Smooth muscle cell (in vitro differentiated cells): ENCODE measurements around the gene EXOC4. TPM values are rescaled to one million over a fixed set of nuclear protein-coding genes. Genes with fewer than 3 reads are reported as not detected.
A peak's percentile ranks its signal among the peaks of the same experiment; 100 is the strongest.

Source experiments
- DNase-seq: peaks from one replicate; lab custom pipeline; 2025; ENCODE audit not compliant: unreplicated experiment; lab: John Stamatoyannopoulos, UW
- H2AFZ ChIP-seq: fragments of 200-600 bp; sonication (generic); 2 replicates; pipeline ENCODE4 v1.6.0; 2016; ENCODE audit warnings: antibody characterized with exemption, low read depth, mild to moderate bottlenecking
- H3F3A ChIP-seq: fragments of 200-600 bp; sonication (generic); 2 replicates; pipeline ENCODE4 v1.6.0; 2017; ENCODE audit warnings: antibody characterized with exemption, low read depth
- H3K27ac ChIP-seq: fragments of 200-600 bp; sonication (generic); 2 replicates; pipeline ENCODE4 v1.5.1; 2016; ENCODE audit warnings: low read depth, mild to moderate bottlenecking
- H3K27me3 ChIP-seq: fragments of 200-600 bp; sonication (generic); 2 replicates; pipeline ENCODE4 v1.6.1; 2016; ENCODE audit warnings: low read depth, mild to moderate bottlenecking
- H3K36me3 ChIP-seq: fragments of 200-600 bp; sonication (generic); 2 replicates; pipeline ENCODE4 v1.5.1; 2016; ENCODE audit warnings: low read depth
- H3K4me1 ChIP-seq: fragments of 200-600 bp; sonication (generic); 2 replicates; pipeline ENCODE4 v1.5.1; 2016; ENCODE audit warnings: low read depth
- H3K4me2 ChIP-seq: fragments of 200-600 bp; sonication (generic); 2 replicates; pipeline ENCODE4 v1.6.0; 2016; ENCODE audit warnings: mild to moderate bottlenecking
- H3K4me3 ChIP-seq: fragments of 200-600 bp; sonication (generic); 2 replicates; pipeline ENCODE4 v1.5.1; 2016; ENCODE audit warnings: mild to moderate bottlenecking
- H3K79me2 ChIP-seq: fragments of 200-600 bp; sonication (generic); 2 replicates; pipeline ENCODE4 v1.6.0; 2016; ENCODE audit warnings: low read depth, mild to moderate bottlenecking
- H3K9ac ChIP-seq: fragments of 200-600 bp; sonication (generic); 2 replicates; pipeline ENCODE4 v1.6.0; 2016; ENCODE audit warnings: low read depth
- H3K9me3 ChIP-seq: fragments of 200-600 bp; sonication (generic); replicated peaks from 2 replicates; pipeline ENCODE4 v1.5.1; 2016; ENCODE audit warnings: low read depth
- H4K20me1 ChIP-seq: fragments of 200-600 bp; sonication (generic); 2 replicates; pipeline ENCODE4 v1.6.0; 2016; ENCODE audit warnings: low read depth
- WGBS: methylation state at CpG from one replicate; pipeline ENCODE4 v1.1.7; 2016; ENCODE audit warnings: low lambda C conversion rate; 5-methylcytosine and 5-hydroxymethylcytosine counted together
- polyA plus RNA-seq: library from polyadenylated mRNA; unstranded; fragments of >200 nt; fragmentation: Nextera tagmentation; extraction: Ambion mirVana; gene quantifications from 2 replicates; pipeline ENCODE4 v1.2.1, GENCODE V29; 2016
- total RNA-seq: library from RNA; depleted of rRNA; stranded (reverse); fragments of >200 nt; gene quantifications from 2 replicates; pipeline ENCODE4 v1.2.3, GENCODE V29; 2014
- TF ChIP-seq, protein P1 (sequence below): fragments of 200-600 bp; sonication (generic); IDR thresholded peaks from 2 replicates; pipeline ENCODE4 v1.5.1; 2017; ENCODE audit warnings: borderline replicate concordance, mild to moderate bottlenecking, antibody characterized with exemption; ENCODE audit not compliant: insufficient read depth, poor library complexity, severe bottlenecking

Gene EXOC4
- total and polyA plus RNA-seq, 2 experiments from 2014 or later: 21.5 to 47.1 TPM

- Histone ChIP-seq H2AFZ (no peak overlapping the region), H3K27me3 (no peaks in the 10 kb centered on the region), H3K4me2 (no peak overlapping the region), H3K9ac (no peak overlapping the region), H3K4me1 (peaks cover 8% of the 10 kb centered on the region), H3K36me3 (no peaks in the 10 kb centered on the region), H3K27ac (no peak overlapping the region), H3F3A (no peaks in the 10 kb centered on the region), H3K4me3 (no peak overlapping the region), H4K20me1 (no peaks in the 10 kb centered on the region), H3K9me3 (no peaks in the 10 kb centered on the region), H3K79me2 (no peaks in the 10 kb centered on the region)
- 2% methylated on average over 1 of the region's 1 CpG for WGBS
- DNase-seq: no peak
- TF ChIP-seq, protein P1, sequence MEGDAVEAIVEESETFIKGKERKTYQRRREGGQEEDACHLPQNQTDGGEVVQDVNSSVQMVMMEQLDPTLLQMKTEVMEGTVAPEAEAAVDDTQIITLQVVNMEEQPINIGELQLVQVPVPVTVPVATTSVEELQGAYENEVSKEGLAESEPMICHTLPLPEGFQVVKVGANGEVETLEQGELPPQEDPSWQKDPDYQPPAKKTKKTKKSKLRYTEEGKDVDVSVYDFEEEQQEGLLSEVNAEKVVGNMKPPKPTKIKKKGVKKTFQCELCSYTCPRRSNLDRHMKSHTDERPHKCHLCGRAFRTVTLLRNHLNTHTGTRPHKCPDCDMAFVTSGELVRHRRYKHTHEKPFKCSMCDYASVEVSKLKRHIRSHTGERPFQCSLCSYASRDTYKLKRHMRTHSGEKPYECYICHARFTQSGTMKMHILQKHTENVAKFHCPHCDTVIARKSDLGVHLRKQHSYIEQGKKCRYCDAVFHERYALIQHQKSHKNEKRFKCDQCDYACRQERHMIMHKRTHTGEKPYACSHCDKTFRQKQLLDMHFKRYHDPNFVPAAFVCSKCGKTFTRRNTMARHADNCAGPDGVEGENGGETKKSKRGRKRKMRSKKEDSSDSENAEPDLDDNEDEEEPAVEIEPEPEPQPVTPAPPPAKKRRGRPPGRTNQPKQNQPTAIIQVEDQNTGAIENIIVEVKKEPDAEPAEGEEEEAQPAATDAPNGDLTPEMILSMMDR: no peak
These were observed 679.7 kb downstream of the EXOC4 start for GRCh38 chr7:133932591-133932990.

DNA sequence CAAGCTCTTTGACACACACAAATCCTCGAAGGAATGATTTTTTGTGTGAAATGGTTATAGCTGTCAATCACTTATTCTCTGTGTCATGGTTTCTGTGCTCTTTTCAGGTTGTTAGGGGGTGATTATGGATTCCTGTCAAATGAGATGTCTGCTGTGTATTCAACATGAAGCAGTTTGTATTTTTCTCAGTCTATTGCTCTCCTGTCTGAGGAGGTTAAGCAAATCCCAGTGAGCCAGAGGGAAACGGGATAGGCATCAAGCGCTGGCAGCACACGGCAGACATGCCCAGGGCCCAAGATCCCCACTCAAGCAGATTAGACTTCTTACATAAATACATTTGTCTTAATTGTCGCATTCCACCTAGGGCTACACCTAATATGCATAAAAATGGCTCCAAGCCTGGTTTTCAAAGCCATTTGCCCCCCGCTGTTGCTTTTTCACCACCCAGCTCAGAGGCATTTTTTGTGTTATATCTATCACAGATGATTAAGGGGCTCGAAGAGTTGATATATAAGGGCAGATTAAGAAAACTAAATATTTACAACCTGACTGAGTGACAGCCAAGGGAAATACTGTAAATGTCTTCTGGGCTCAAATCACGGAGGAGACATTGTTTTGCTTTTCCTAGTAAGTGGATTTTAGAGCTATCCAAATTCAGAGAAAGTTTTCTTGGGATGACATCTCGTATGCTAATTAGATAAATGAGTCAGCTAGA lies 681.5 kb downstream of the EXOC4 start:
- no peak overlapping the region for H2AFZ ChIP-seq
- H3K79me2 ChIP-seq: no peaks in the 10 kb centered on the region
- H3K4me3 ChIP-seq: no peak overlapping the region
- DNase-seq: no peak
- TF ChIP-seq, protein P1: no peak
- no peaks in the 10 kb centered on the region for H3F3A ChIP-seq
- H3K36me3 ChIP-seq: no peaks in the 10 kb centered on the region
- no peak overlapping the region for H3K9ac ChIP-seq
- H3K9me3 ChIP-seq: no peaks in the 10 kb centered on the region
- H3K27ac ChIP-seq: no peak overlapping the region
- H3K4me1 ChIP-seq: peaks cover 8% of the 10 kb centered on the region
- no peaks in the 10 kb centered on the region for H3K27me3 ChIP-seq
- H4K20me1 ChIP-seq: no peaks in the 10 kb centered on the region
- peak overlapping the region; percentile 20 for H3K4me2 ChIP-seq
- 67% methylated on average over 9 of the region's 9 CpGs for WGBS

DNA sequence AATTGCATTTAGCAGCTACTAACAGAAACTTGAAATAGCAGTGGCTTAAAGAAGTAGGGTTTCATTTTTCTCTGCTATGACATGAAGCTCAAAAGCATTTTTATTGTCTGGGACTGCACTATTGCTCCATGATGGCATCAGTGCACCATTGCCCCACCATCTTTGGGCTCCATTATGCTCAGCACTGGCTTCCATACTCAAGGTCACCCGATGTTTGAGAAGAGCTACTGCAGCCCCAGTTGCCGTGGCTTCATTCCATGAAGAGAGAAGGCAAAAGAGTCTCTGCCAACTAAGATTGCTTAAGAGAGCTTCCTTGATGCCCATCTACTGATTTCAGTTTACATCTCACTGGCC lies 682.1 kb downstream of the EXOC4 start:
- Histone ChIP-seq H3K9ac (no peak overlapping the region), H3K9me3 (no peaks in the 10 kb centered on the region), H3K4me3 (no peak overlapping the region), H3K4me2 (peak overlapping the region; percentile 20), H3K27me3 (no peaks in the 10 kb centered on the region), H3K36me3 (no peaks in the 10 kb centered on the region), H2AFZ (no peak overlapping the region), H3K79me2 (no peaks in the 10 kb centered on the region), H3K27ac (no peak overlapping the region), H3F3A (no peaks in the 10 kb centered on the region), H4K20me1 (no peaks in the 10 kb centered on the region), H3K4me1 (peaks cover 8% of the 10 kb centered on the region)
- 97% methylated on average over 2 of the region's 2 CpGs for WGBS
- TF ChIP-seq, protein P1: no peak
- no peak for DNase-seq

GRCh38 chr7:133936074-133936473 lies 683.2 kb downstream of the EXOC4 start:
- Histone ChIP-seq H3K36me3 (no peaks in the 10 kb centered on the region), H3K27ac (no peak overlapping the region), H4K20me1 (no peaks in the 10 kb centered on the region), H3K9me3 (no peaks in the 10 kb centered on the region), H3K27me3 (no peaks in the 10 kb centered on the region), H3K9ac (no peak overlapping the region), H3F3A (peaks cover 4% of the 10 kb centered on the region), H3K4me2 (no peak overlapping the region), H3K4me3 (no peak overlapping the region), H2AFZ (no peak overlapping the region), H3K4me1 (peaks cover 8% of the 10 kb centered on the region), H3K79me2 (no peaks in the 10 kb centered on the region)
- WGBS: 18% methylated on average over 7 of the region's 7 CpGs
- TF ChIP-seq, protein P1: no peak
- DNase-seq: no peak
